Natural killer cell (primary cell): ENCODE measurements around the gene TMF1. TPM values are rescaled to one million over a fixed set of nuclear protein-coding genes. Genes with fewer than 3 reads are reported as not detected.

Experiments used
- ATAC-seq, 3 donors: fragments of 150-1000 bp in 2 of 3; fragments of 200-7000 bp in 1 of 3; cut with Tn5 transposase; 1 replicate in 1 of 3; 2 replicates in 2 of 3; pipeline ENCODE4 v1.10.0; 2021; ENCODE audit warnings: mild to moderate bottlenecking in 2 of 3, moderate library complexity in 2 of 3
- DNase-seq, 2 donors: peaks; one replicate each; pipeline versions ENCODE4 v3.0.0 to v3.0.0-alpha.2; 2013 to 2021; ENCODE audit warnings: mixed read lengths in 1 of 2
- H3K27ac ChIP-seq: one replicate; pipeline ENCODE4 v1.5.1; 2013; ENCODE audit warnings: mild to moderate bottlenecking, low read length
- H3K27me3 ChIP-seq: one replicate; pipeline ENCODE4 v1.6.1; 2013; ENCODE audit warnings: low read length; ENCODE audit not compliant: control insufficient read depth, insufficient read depth
- H3K36me3 ChIP-seq: one replicate; pipeline ENCODE4 v1.6.1; 2013; ENCODE audit warnings: low read length; ENCODE audit not compliant: control insufficient read depth, insufficient read depth
- H3K4me1 ChIP-seq: one replicate; pipeline ENCODE4 v1.6.1; 2013; ENCODE audit warnings: low read length; ENCODE audit not compliant: control insufficient read depth, insufficient read depth
- H3K4me3 ChIP-seq: one replicate; pipeline ENCODE4 v1.5.1; 2013; ENCODE audit warnings: low read length
- H3K9me3 ChIP-seq: one replicate; pipeline ENCODE4 v1.6.1; 2013; ENCODE audit warnings: low read length; ENCODE audit not compliant: control insufficient read depth, insufficient read depth
- H3K27ac Mint-ChIP-seq, 2 donors: one replicate each; pipeline ENCODE4 v1.8.0; 2022; ENCODE audit warnings: mild to moderate bottlenecking in 2 of 2, mixed read lengths in 2 of 2, moderate library complexity in 1 of 2
- H3K27me3 Mint-ChIP-seq, 2 donors: one replicate each; pipeline ENCODE4 v1.8.0; 2022; ENCODE audit warnings: low read depth in 2 of 2, mixed read lengths in 2 of 2
- H3K36me3 Mint-ChIP-seq: one replicate; pipeline ENCODE4 v1.8.0; 2022; ENCODE audit warnings: mixed read lengths
- H3K4me1 Mint-ChIP-seq, 2 donors: one replicate each; pipeline ENCODE4 v1.8.0; 2022; ENCODE audit warnings: mixed read lengths in 2 of 2
- H3K4me3 Mint-ChIP-seq: one replicate; pipeline ENCODE4 v1.8.0; 2022; ENCODE audit warnings: mild to moderate bottlenecking, moderate library complexity, mixed read lengths
- H3K9me3 Mint-ChIP-seq, 2 donors: one replicate each; pipeline ENCODE4 v1.8.0; 2022; ENCODE audit warnings: mixed read lengths in 2 of 2
- CTCF ChIP-seq: fragments of 200-600 bp; IDR thresholded peaks from one replicate; pipeline ENCODE4 v1.8.0; 2022; ENCODE audit warnings: antibody characterized with exemption
- WGBS: methylation state at CpG from one replicate; pipeline ENCODE4 v1.1.7; 2013; ENCODE audit warnings: missing lambda C conversion rate; ENCODE audit not compliant: insufficient coverage; 5-methylcytosine and 5-hydroxymethylcytosine counted together
- intact Hi-C: fragments of 100-400 bp; cut with micrococcal nuclease; formaldehyde crosslinking; loops from one replicate; pipeline ENCODE4 v1.14.2; 2022
- total RNA-seq, 4 donors: library from RNA; stranded (reverse); fragments of 120-200 nt in 1 of 4; gene quantifications; one replicate each; pipeline versions ENCODE4 v1.2.3 to v1.2.4, GENCODE V29; 2013 to 2022

Gene TMF1
- total RNA-seq, 3 donors from 2014 or later (not counting 1 experiment from before 2014, with no cell fraction given), result 76.9 to 110 (median 85.5) TPM

GRCh38 chr3:69079269-69080159, 27.4 kb upstream of the TMF1 start:
- peaks cover 43% of the 10 kb centered on the region in 2 donors for H3K4me1 Mint-ChIP-seq
- H3K27ac ChIP-seq, result peak overlapping the region; percentile 28
- 1% methylated on average over 24 of the region's 29 CpGs for WGBS
- no peaks in the 10 kb centered on the region for H3K36me3 Mint-ChIP-seq
- peaks cover 33% of the 10 kb centered on the region for H3K4me1 ChIP-seq
- DNase-seq (peak; percentile 31 to 35), ATAC-seq (peak in 2 of 3 donors; percentile 6 to 31)
- peak overlapping the region; percentile 78 to 82 for H3K27ac Mint-ChIP-seq
- no peaks in the 10 kb centered on the region for H3K9me3 ChIP-seq
- peaks cover 9% of the 10 kb centered on the region for H3K36me3 ChIP-seq
- no peaks in the 10 kb centered on the region for H3K9me3 Mint-ChIP-seq
- intact Hi-C loops, result loop anchor here (1.0 to 10.0 kb wide), 2 partner anchors 27 to 1425 kb away; partner anchors contain the start of genes SUCLG2 and TMF1
- no peaks in the 10 kb centered on the region for H3K27me3 Mint-ChIP-seq
- no peak for TF ChIP-seq CTCF
- H3K4me3 ChIP-seq, result peak overlapping the region; percentile 47
- H3K27me3 ChIP-seq, result no peaks in the 10 kb centered on the region
- peak overlapping the region; percentile 90 for H3K4me3 Mint-ChIP-seq

GRCh38 chr3:69072928-69073327, 20.8 kb upstream of the TMF1 start:
- Histone ChIP-seq H3K4me3 (no peak overlapping the region), H3K27ac (no peak overlapping the region), H3K4me1 (peaks cover 3% of the 10 kb centered on the region), H3K9me3 (no peaks in the 10 kb centered on the region), H3K27me3 (no peaks in the 10 kb centered on the region), H3K36me3 (peaks cover 39% of the 10 kb centered on the region)
- Mint-ChIP-seq H3K4me1 (peaks cover 13 to 25% of the 10 kb centered on the region in 2 donors), H3K9me3 (no peaks in the 10 kb centered on the region), H3K27me3 (no peaks in the 10 kb centered on the region), H3K4me3 (no peak overlapping the region), H3K36me3 (peaks cover 7% of the 10 kb centered on the region), H3K27ac (no peak overlapping the region)
- ATAC-seq (no peak), DNase-seq (no peak)
- intact Hi-C loops, result no loop called here
- WGBS, result 97% methylated on average over 3 of the region's 3 CpGs
- no peak for TF ChIP-seq CTCF

GRCh38 chr3:69066121-69066520, 14.0 kb upstream of the TMF1 start:
- 48% methylated on average over 2 of the region's 4 CpGs for WGBS
- no peaks in the 10 kb centered on the region for H3K9me3 Mint-ChIP-seq
- DNase-seq (no peak), ATAC-seq (no peak)
- H3K36me3 Mint-ChIP-seq, result peaks cover 7% of the 10 kb centered on the region
- peak overlapping the region in 1 of 2 donors; percentile 29 for H3K27ac Mint-ChIP-seq
- H3K9me3 ChIP-seq, result no peaks in the 10 kb centered on the region
- H3K4me1 ChIP-seq, result no peaks in the 10 kb centered on the region
- H3K4me3 ChIP-seq, result no peak overlapping the region
- no peak overlapping the region for H3K4me3 Mint-ChIP-seq
- H3K27me3 ChIP-seq, result no peaks in the 10 kb centered on the region
- H3K4me1 Mint-ChIP-seq, result peaks cover 15 to 16% of the 10 kb centered on the region in 2 donors
- H3K27me3 Mint-ChIP-seq, result no peaks in the 10 kb centered on the region
- intact Hi-C loops, result no loop called here
- no peak overlapping the region for H3K27ac ChIP-seq
- peaks cover 39% of the 10 kb centered on the region for H3K36me3 ChIP-seq
- TF ChIP-seq CTCF, result no peak
